Measurements from ENCODE around the gene MAPKAPK3. TPM values are rescaled to one million over a fixed set of nuclear protein-coding genes. Genes with fewer than 3 reads are reported as not detected.

The MAPKAPK3 gene
- total and polyA plus RNA-seq, 2 of the 8 experiments (the other 6 are each of a cell fraction or from before 2014, with no cell fraction given), result 65.4 to 99.8 TPM

GRCh38 chr3:50607271-50608091, 9.5 kb upstream of the MAPKAPK3 start (continued):
- TF ChIP-seq CHD7 (IDR thresholded peaks at IDR 0.05; ENCODE audit: insufficient replicate concordance, low read length), result no peak
- no peak for TF ChIP-seq CBX5 (IDR thresholded peaks at IDR 0.05; ENCODE audit: low read depth, low read length)
- no peak for TF ChIP-seq CHD2 (IDR thresholded peaks at IDR 0.05; ENCODE audit: low read length)
- TF ChIP-seq RAD21 (IDR thresholded peaks at IDR 0.05 in 1 of 2, conservative IDR thresholded peaks at IDR 0.05 in 1 of 2; ENCODE audit: low read depth in 2 of 2, low read length in 2 of 2), result no peak
- TF ChIP-seq SP1 (IDR thresholded peaks at IDR 0.05; ENCODE audit: low read depth, low read length), result no peak
- no peak for TF ChIP-seq SP2 (IDR thresholded peaks at IDR 0.05; ENCODE audit: low read length)
- no peak for TF ChIP-seq NRF1 (IDR thresholded peaks at IDR 0.05; ENCODE audit: low read depth, low read length)
- TF ChIP-seq SRF (IDR thresholded peaks at IDR 0.05; ENCODE audit: low read depth, low read length), result no peak
- no peak for TF ChIP-seq NANOG (IDR thresholded peaks at IDR 0.05; ENCODE audit: insufficient read depth, low read depth, low read length, poor library complexity, severe bottlenecking)
- no peak for TF ChIP-seq TAF7 (optimal IDR thresholded peaks at IDR 0.05; ENCODE audit: borderline replicate concordance, low read depth, low read length)
